Activated CD8-positive, alpha-beta T cell treated with anti-CD3 and anti-CD28 coated beads for 36 hours (primary cell): ENCODE results near the gene ACACA. TPM values are rescaled to one million over a fixed set of nuclear protein-coding genes. Genes with fewer than 3 reads are reported as not detected.

Experiments
- ATAC-seq: fragments of 200-7000 bp; cut with Tn5 transposase; one replicate; pipeline ENCODE4 v1.10.0; 2021; ENCODE audit warnings: mild to moderate bottlenecking, moderate library complexity
- CTCF ChIA-PET: fragments of 350-600 bp; sonication (Branson Sonifier 250); formaldehyde crosslinking; loops from one replicate; lab custom pipeline; 2021; ENCODE audit warnings: antibody characterized with exemption; lab: Charles Lee
- POLR2A ChIA-PET: fragments of 350-600 bp; sonication (Branson Sonifier 250); formaldehyde crosslinking; loops from one replicate; lab custom pipeline; 2021; ENCODE audit warnings: antibody characterized with exemption; lab: Charles Lee
- DNase-seq: peaks from one replicate; pipeline ENCODE4 v3.0.0-alpha.2; 2020
- H3K27ac Mint-ChIP-seq: one replicate; pipeline ENCODE4 v1.8.0; 2021; ENCODE audit warnings: mild to moderate bottlenecking, mixed read lengths
- H3K27me3 Mint-ChIP-seq: one replicate; pipeline ENCODE4 v1.8.0; 2021; ENCODE audit warnings: mixed read lengths
- H3K36me3 Mint-ChIP-seq: one replicate; pipeline ENCODE4 v1.8.0; 2021; ENCODE audit warnings: low read depth, mixed read lengths
- H3K4me1 Mint-ChIP-seq: one replicate; pipeline ENCODE4 v1.8.0; 2021; ENCODE audit warnings: low read depth, mixed read lengths
- H3K4me3 Mint-ChIP-seq: one replicate; pipeline ENCODE4 v1.8.0; 2021; ENCODE audit warnings: mild to moderate bottlenecking, moderate library complexity, mixed read lengths
- H3K9me3 Mint-ChIP-seq: one replicate; pipeline ENCODE4 v1.8.0; 2021; ENCODE audit warnings: mixed read lengths
- intact Hi-C: fragments of 100-400 bp; cut with micrococcal nuclease; formaldehyde crosslinking; loops from one replicate; pipeline ENCODE4 v1.10.0; 2022
- total RNA-seq, 2 experiments: library from RNA; stranded (reverse); gene quantifications; one replicate each; pipeline ENCODE4 v1.2.3, GENCODE V29; 2021
- TF ChIP-seq, protein P1 (sequence below): fragments of 200-600 bp; IDR thresholded peaks from one replicate; pipeline ENCODE4 v1.8.0; 2022; ENCODE audit warnings: antibody characterized with exemption, mild to moderate bottlenecking

The ACACA gene
- total RNA-seq, 2 experiments from 2014 or later = 66.0 to 68.2 TPM

- ChIA-PET POLR2A (no interaction called here), CTCF (no interaction called here)
- H3K4me1 Mint-ChIP-seq = no peaks in the 10 kb centered on the region
- DNase-seq (no peak), ATAC-seq (no peak)
- no peak overlapping the region for H3K4me3 Mint-ChIP-seq
- H3K27ac Mint-ChIP-seq = no peak overlapping the region
- TF ChIP-seq, protein P1, sequence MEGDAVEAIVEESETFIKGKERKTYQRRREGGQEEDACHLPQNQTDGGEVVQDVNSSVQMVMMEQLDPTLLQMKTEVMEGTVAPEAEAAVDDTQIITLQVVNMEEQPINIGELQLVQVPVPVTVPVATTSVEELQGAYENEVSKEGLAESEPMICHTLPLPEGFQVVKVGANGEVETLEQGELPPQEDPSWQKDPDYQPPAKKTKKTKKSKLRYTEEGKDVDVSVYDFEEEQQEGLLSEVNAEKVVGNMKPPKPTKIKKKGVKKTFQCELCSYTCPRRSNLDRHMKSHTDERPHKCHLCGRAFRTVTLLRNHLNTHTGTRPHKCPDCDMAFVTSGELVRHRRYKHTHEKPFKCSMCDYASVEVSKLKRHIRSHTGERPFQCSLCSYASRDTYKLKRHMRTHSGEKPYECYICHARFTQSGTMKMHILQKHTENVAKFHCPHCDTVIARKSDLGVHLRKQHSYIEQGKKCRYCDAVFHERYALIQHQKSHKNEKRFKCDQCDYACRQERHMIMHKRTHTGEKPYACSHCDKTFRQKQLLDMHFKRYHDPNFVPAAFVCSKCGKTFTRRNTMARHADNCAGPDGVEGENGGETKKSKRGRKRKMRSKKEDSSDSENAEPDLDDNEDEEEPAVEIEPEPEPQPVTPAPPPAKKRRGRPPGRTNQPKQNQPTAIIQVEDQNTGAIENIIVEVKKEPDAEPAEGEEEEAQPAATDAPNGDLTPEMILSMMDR = no peak
- H3K9me3 Mint-ChIP-seq = no peaks in the 10 kb centered on the region
- H3K27me3 Mint-ChIP-seq = no peaks in the 10 kb centered on the region
- intact Hi-C loops = no loop called here
- peaks cover 31% of the 10 kb centered on the region for H3K36me3 Mint-ChIP-seq
Measured at GRCh38 chr17:37109731-37110710, 296.6 kb downstream of the ACACA start.

DNA sequence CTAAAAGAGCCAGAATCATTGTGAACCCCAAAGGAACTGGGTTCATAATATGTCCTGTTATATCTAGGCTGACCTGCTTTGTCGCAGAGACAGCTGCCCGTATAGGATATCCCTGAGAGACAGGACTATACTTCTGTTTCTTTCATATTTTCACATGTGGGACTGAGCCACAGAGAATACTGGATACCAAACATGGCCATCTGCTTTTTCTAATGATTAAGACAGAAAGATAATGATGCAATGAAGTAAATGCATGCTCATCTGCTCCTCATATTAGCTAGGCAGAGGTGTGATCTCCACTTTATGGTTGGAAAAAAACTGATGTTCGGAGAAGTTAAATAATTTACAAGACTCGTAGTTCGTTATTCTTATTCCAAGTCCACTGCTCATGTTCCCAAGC, 297.5 kb downstream of the ACACA start:
- intact Hi-C loops = no loop called here
- POLR2A ChIA-PET = no interaction called here
- CTCF ChIA-PET = no interaction called here
- DNase-seq = no peak
- no peak for ATAC-seq
- no peaks in the 10 kb centered on the region for H3K4me1 Mint-ChIP-seq
- H3K36me3 Mint-ChIP-seq = peaks cover 34% of the 10 kb centered on the region
- no peaks in the 10 kb centered on the region for H3K9me3 Mint-ChIP-seq
- H3K4me3 Mint-ChIP-seq = no peak overlapping the region
- no peaks in the 10 kb centered on the region for H3K27me3 Mint-ChIP-seq
- no peak overlapping the region for H3K27ac Mint-ChIP-seq
- TF ChIP-seq, protein P1 = no peak

GRCh38 chr17:37107406-37108083, 299.1 kb downstream of the ACACA start:
- no peaks in the 10 kb centered on the region for H3K4me1 Mint-ChIP-seq
- no peak overlapping the region for H3K4me3 Mint-ChIP-seq
- DNase-seq (no peak), ATAC-seq (no peak)
- no peak overlapping the region for H3K27ac Mint-ChIP-seq
- POLR2A ChIA-PET = no interaction called here
- H3K9me3 Mint-ChIP-seq = no peaks in the 10 kb centered on the region
- H3K36me3 Mint-ChIP-seq = peaks cover 34% of the 10 kb centered on the region
- intact Hi-C loops = no loop called here
- CTCF ChIA-PET = no interaction called here
- TF ChIP-seq, protein P1 = no peak
- H3K27me3 Mint-ChIP-seq = no peaks in the 10 kb centered on the region

GRCh38 chr17:37106049-37106448, 300.6 kb downstream of the ACACA start:
- Mint-ChIP-seq H3K4me3 (no peak overlapping the region), H3K27ac (no peak overlapping the region), H3K9me3 (no peaks in the 10 kb centered on the region), H3K36me3 (peaks cover 32% of the 10 kb centered on the region), H3K27me3 (no peaks in the 10 kb centered on the region), H3K4me1 (no peaks in the 10 kb centered on the region)
- no peak for DNase-seq
- intact Hi-C loops = no loop called here
- POLR2A ChIA-PET = no interaction called here
- CTCF ChIA-PET = interaction anchor here (0.9 to 1.4 kb wide), 2 partner anchors 11 to 31 kb away, joined by 3 to 5 read pairs; no protein-coding TSS in a partner anchor
- TF ChIP-seq, protein P1 = no peak
- ATAC-seq = no peak

GRCh38 chr17:37103231-37103630, 303.4 kb downstream of the ACACA start:
- Mint-ChIP-seq H3K9me3 (no peaks in the 10 kb centered on the region), H3K27ac (no peak overlapping the region), H3K27me3 (no peaks in the 10 kb centered on the region), H3K36me3 (peaks cover 23% of the 10 kb centered on the region), H3K4me1 (no peaks in the 10 kb centered on the region), H3K4me3 (no peak overlapping the region)
- ATAC-seq (no peak), DNase-seq (no peak)
- ChIA-PET POLR2A (no interaction called here), CTCF (interaction anchor here (1.1 kb wide), 1 partner anchor 9 kb away, joined by 3 read pairs; no protein-coding TSS in a partner anchor)
- intact Hi-C loops = no loop called here
- TF ChIP-seq, protein P1 = no peak
